ENCODE results near the gene DGKG. TPM values are rescaled to one million over a fixed set of nuclear protein-coding genes. Genes with fewer than 3 reads are reported as not detected.

The DGKG gene
- total and polyA plus RNA-seq, 7 donors: 0.60 to 30.7 (median 6.1) TPM

DNA sequence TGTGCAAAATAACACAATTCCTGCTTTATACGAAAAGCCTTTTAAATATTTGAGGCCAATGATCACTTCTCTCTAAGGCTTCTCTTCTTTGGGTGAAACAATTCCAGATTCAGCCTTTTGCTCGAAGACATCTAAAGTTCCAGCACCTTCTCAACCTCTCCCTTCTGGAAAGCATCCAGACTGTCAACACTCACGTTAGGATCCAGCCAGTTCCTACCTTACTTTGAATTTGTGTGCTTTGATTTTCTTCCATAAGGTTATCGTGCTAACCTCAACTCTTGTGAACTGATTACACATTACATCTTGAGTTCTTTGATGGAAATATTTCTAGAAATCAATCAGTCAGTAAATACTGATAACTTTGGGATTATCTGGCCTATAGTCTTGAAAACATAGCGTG, 127.9 kb downstream of the DGKG start:
- intact Hi-C loops (cut with DNase I): no loop called here
- no peak for DNase-seq
- TF ChIP-seq, protein P1, sequence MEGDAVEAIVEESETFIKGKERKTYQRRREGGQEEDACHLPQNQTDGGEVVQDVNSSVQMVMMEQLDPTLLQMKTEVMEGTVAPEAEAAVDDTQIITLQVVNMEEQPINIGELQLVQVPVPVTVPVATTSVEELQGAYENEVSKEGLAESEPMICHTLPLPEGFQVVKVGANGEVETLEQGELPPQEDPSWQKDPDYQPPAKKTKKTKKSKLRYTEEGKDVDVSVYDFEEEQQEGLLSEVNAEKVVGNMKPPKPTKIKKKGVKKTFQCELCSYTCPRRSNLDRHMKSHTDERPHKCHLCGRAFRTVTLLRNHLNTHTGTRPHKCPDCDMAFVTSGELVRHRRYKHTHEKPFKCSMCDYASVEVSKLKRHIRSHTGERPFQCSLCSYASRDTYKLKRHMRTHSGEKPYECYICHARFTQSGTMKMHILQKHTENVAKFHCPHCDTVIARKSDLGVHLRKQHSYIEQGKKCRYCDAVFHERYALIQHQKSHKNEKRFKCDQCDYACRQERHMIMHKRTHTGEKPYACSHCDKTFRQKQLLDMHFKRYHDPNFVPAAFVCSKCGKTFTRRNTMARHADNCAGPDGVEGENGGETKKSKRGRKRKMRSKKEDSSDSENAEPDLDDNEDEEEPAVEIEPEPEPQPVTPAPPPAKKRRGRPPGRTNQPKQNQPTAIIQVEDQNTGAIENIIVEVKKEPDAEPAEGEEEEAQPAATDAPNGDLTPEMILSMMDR (IDR thresholded peaks at IDR 0.05): no peak
- no peak for TF ChIP-seq EP300 (IDR thresholded peaks at IDR 0.05)
- no peak for TF ChIP-seq POLR2A (IDR thresholded peaks at IDR 0.05)
- no peak for TF ChIP-seq POLR2AphosphoS5 (IDR thresholded peaks at IDR 0.05)
- Histone ChIP-seq H3K36me3 (no peaks in the 10 kb centered on the region), H3K4me1 (no peaks in the 10 kb centered on the region), H3K9me3 (no peaks in the 10 kb centered on the region), H3K27ac (no peak overlapping the region), H3K4me3 (no peak overlapping the region), H3K27me3 (no peaks in the 10 kb centered on the region)
- WGBS, 2 donors: 66 to 87% methylated on average over 5 of the region's 5 CpGs

DNA sequence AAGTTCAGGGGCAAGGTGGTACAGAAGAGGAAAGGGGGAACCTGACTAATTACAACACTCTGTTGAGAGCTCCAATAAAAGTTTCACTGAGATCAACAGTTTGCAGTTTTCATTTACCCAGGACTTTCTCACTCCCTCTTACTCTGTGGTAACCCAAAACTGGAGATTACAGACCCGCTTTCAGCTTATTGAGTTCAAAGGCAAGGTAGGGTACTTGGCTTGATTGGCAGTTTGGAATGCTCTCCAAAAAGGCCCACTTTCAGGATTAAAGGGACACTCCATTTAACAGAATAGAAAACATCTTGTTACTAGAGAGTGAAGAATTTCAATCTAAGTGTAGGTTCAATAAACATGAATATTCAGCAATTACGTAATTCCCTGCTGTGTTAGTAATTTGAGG, 135.6 kb downstream of the DGKG start:
- WGBS, 2 donors: 87 to 90% methylated on average over 2 of the region's 2 CpGs
- no peak overlapping the region for H3K27ac ChIP-seq
- H3K36me3 ChIP-seq: no peaks in the 10 kb centered on the region
- DNase-seq: no peak
- intact Hi-C loops (cut with DNase I): no loop called here
- H3K9me3 ChIP-seq: no peaks in the 10 kb centered on the region
- no peaks in the 10 kb centered on the region for H3K27me3 ChIP-seq
- H3K4me1 ChIP-seq: no peaks in the 10 kb centered on the region
- TF ChIP-seq POLR2AphosphoS5 (IDR thresholded peaks at IDR 0.05): no peak
- TF ChIP-seq EP300 (IDR thresholded peaks at IDR 0.05): no peak
- no peak overlapping the region for H3K4me3 ChIP-seq

GRCh38 chr3:186225603-186226002, 136.4 kb downstream of the DGKG start:
- TF ChIP-seq POLR2A (IDR thresholded peaks at IDR 0.05) (no peak), POLR2AphosphoS5 (IDR thresholded peaks at IDR 0.05) (no peak), EP300 (IDR thresholded peaks at IDR 0.05) (no peak)
- TF ChIP-seq, protein P1 (IDR thresholded peaks at IDR 0.05): no peak
- H3K9me3 ChIP-seq: no peaks in the 10 kb centered on the region
- DNase-seq: no peak
- intact Hi-C loops (cut with DNase I): no loop called here
- H3K4me3 ChIP-seq: no peak overlapping the region
- WGBS, 2 donors: 67 to 73% methylated on average over 6 of the region's 6 CpGs
- H3K27ac ChIP-seq: no peak overlapping the region
- H3K36me3 ChIP-seq: no peaks in the 10 kb centered on the region
- no peaks in the 10 kb centered on the region for H3K27me3 ChIP-seq
- no peaks in the 10 kb centered on the region for H3K4me1 ChIP-seq

DNA sequence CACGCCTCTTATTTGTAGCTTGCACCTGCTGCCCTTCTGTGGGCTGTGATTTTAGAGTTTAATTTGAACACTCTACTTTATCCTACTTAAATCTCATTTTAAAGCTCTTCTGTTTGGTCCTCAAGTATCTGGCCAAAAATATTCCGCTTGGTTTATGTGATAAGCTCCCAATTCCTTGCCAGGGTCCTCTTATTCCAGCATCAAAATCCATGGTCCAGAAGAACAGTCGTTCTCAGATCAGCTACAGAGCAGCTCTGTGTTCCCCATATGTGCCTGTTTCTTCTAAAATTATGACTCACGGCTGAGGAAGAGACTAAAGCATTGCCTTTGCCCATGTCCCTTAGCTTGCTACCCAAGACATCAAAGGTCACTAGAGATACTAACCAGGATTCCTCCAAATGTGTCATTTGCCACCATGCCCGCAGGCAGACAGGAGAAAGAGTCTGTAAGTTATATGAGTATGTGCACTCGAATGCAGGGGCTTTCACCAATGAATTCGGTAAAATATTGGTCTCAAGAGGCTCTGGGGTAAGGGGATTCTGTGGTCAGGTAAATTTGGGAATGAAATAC, 137.9 kb downstream of the DGKG start:
- DNase-seq: no peak
- no peaks in the 10 kb centered on the region for H3K27me3 ChIP-seq
- H3K9me3 ChIP-seq: no peaks in the 10 kb centered on the region
- H3K4me1 ChIP-seq: no peaks in the 10 kb centered on the region
- intact Hi-C loops (cut with DNase I): no loop called here
- TF ChIP-seq, protein P1 (IDR thresholded peaks at IDR 0.05): no peak
- no peak for TF ChIP-seq EP300 (IDR thresholded peaks at IDR 0.05)
- H3K36me3 ChIP-seq: no peaks in the 10 kb centered on the region
- H3K27ac ChIP-seq: no peak overlapping the region
- H3K4me3 ChIP-seq: no peak overlapping the region
- 71 to 83% methylated on average over 7 of the region's 7 CpGs for WGBS, 2 donors

DNA sequence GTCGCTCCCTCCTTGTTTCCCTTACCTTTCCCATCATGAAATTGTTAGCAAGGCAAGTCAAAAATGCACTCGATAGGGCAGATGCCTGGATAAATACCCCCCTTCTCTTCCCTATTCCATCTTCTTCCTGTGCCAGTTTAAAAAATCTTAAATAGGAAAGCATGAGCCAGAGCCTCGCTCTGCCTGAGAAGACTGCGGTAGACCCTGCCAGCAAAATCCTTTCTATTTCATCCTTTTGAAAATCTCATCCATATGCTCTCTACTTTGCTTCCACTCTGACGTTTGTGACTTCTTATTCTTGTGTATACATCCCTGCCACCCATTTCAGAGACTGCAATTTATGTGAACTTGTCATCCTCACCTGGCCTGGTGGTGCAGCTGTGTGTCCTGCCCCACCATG, 138.6 kb downstream of the DGKG start:
- no peak overlapping the region for H3K4me3 ChIP-seq
- H3K4me1 ChIP-seq: no peaks in the 10 kb centered on the region
- 74 to 82% methylated on average over 5 of the region's 5 CpGs for WGBS, 2 donors
- no peaks in the 10 kb centered on the region for H3K9me3 ChIP-seq
- H3K27me3 ChIP-seq: no peaks in the 10 kb centered on the region
- intact Hi-C loops (cut with DNase I): no loop called here
- TF ChIP-seq POLR2A (IDR thresholded peaks at IDR 0.05): no peak
- TF ChIP-seq EP300 (IDR thresholded peaks at IDR 0.05): no peak
- TF ChIP-seq, protein P1 (IDR thresholded peaks at IDR 0.05): no peak
- no peak for TF ChIP-seq POLR2AphosphoS5 (IDR thresholded peaks at IDR 0.05)
- no peak for DNase-seq
- no peak overlapping the region for H3K27ac ChIP-seq
- H3K36me3 ChIP-seq: no peaks in the 10 kb centered on the region
